Measurements from ENCODE around the gene FANCC.

- TF ChIP-seq CTCF (IDR thresholded peaks at IDR 0.05) (no peak), POLR2A (IDR thresholded peaks at IDR 0.05) (no peak)
Observed at GRCh38 chr9:95330720-95331404, 13.4 kb upstream of the FANCC start.
